Measurements from ENCODE around the gene DMD.
"Not testable (repeated sequence)": the region's sequence is repeated elsewhere in the genome, so short reads cannot be mapped to it uniquely, and the experiment has no call there.

Gene DMD

GRCh38 chrX:33149580-33149979, 61.8 kb downstream of the DMD start:
- no peak for DNase-seq

- DNase-seq = no peak
Observed at GRCh38 chrX:33149085-33149484, 62.3 kb downstream of the DMD start.

GRCh38 chrX:33142331-33142730, 69.0 kb downstream of the DMD start:
- no peak for DNase-seq

GRCh38 chrX:33138677-33139249, 72.6 kb downstream of the DMD start:
- no peak for DNase-seq

GRCh38 chrX:33134164-33134563, 77.2 kb downstream of the DMD start:
- DNase-seq = no peak

- DNase-seq = no peak
Observed at GRCh38 chrX:33133320-33133719, 78.0 kb downstream of the DMD start.

- no peak for DNase-seq
Observed at GRCh38 chrX:33132569-33132968, 78.8 kb downstream of the DMD start.

- DNase-seq = no peak
Observed at GRCh38 chrX:33129607-33130006, 81.7 kb downstream of the DMD start.

GRCh38 chrX:33128048-33128805, 83.1 kb downstream of the DMD start:
- no peak for DNase-seq

GRCh38 chrX:33126469-33126868, 84.9 kb downstream of the DMD start:
- DNase-seq = no peak

GRCh38 chrX:33109858-33110257, 101.5 kb downstream of the DMD start:
- no peak for DNase-seq

GRCh38 chrX:33106737-33107136, 104.6 kb downstream of the DMD start:
- no peak for DNase-seq

GRCh38 chrX:33095079-33095478, 116.3 kb downstream of the DMD start:
- no peak for DNase-seq

- no peak for DNase-seq
Observed at GRCh38 chrX:33087411-33087810, 123.9 kb downstream of the DMD start.

- no peak for DNase-seq
Observed at GRCh38 chrX:33086886-33087285, 124.5 kb downstream of the DMD start.

GRCh38 chrX:33082371-33082770, 129.0 kb downstream of the DMD start:
- no peak for DNase-seq

GRCh38 chrX:33078273-33078672, 133.1 kb downstream of the DMD start:
- no peak for DNase-seq

GRCh38 chrX:33073660-33074059, 137.7 kb downstream of the DMD start:
- not testable (repeated sequence) for DNase-seq

GRCh38 chrX:33065415-33065814, 145.9 kb downstream of the DMD start:
- no peak for DNase-seq

- DNase-seq = no peak
Observed at GRCh38 chrX:33062041-33062440, 149.3 kb downstream of the DMD start.

- DNase-seq = no peak
Observed at GRCh38 chrX:33053001-33053400, 158.3 kb downstream of the DMD start.

GRCh38 chrX:33045882-33046281, 165.5 kb downstream of the DMD start:
- no peak for DNase-seq

GRCh38 chrX:33045245-33045644, 166.1 kb downstream of the DMD start:
- DNase-seq = no peak

GRCh38 chrX:33041141-33041540, 170.2 kb downstream of the DMD start:
- DNase-seq = no peak

GRCh38 chrX:33032700-33033099, 178.6 kb downstream of the DMD start:
- no peak for DNase-seq
